ENCODE results near the gene ARHGAP28. TPM values are rescaled to one million over a fixed set of nuclear protein-coding genes. Genes with fewer than 3 reads are reported as not detected.

Gene ARHGAP28
- total RNA-seq, 3 donors from 2014 or later, result 7.3 to 13.0 (median 10.8) TPM

DNA sequence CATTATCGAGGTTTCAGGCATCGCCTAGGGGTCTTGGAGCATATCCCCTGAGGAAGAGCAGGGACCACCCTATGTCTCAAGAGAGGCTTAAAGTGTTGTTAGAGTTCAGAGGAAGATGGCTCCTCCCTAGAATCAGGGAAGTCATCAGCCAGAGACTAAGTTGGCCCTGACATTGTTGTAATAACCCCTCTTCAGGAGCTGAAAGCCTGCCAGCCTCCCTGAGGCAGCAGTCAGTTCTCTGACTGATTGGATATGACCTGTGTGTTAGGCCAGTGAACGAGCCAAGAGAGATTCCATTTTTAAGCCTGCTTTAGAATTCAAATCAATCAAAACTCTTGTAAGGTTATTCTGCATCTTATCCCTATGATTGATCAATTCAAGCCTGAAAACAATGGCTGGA lies 34.9 kb downstream of the ARHGAP28 start:
- Histone ChIP-seq H3K4me3 (no peak overlapping the region), H3K4me1 (no peaks in the 10 kb centered on the region), H3K36me3 (no peaks in the 10 kb centered on the region), H3K27ac (no peak overlapping the region), H3K9me3 (peaks cover 0 to 3% of the 10 kb centered on the region in 2 donors), H3K27me3 (no peaks in the 10 kb centered on the region)
- intact Hi-C loops (cut with DNase I; ENCODE audit: low total_unique reads), result no loop called here
- no peak for DNase-seq (ENCODE audit: low spot score in 2 of 2)
- TF ChIP-seq, protein P1, sequence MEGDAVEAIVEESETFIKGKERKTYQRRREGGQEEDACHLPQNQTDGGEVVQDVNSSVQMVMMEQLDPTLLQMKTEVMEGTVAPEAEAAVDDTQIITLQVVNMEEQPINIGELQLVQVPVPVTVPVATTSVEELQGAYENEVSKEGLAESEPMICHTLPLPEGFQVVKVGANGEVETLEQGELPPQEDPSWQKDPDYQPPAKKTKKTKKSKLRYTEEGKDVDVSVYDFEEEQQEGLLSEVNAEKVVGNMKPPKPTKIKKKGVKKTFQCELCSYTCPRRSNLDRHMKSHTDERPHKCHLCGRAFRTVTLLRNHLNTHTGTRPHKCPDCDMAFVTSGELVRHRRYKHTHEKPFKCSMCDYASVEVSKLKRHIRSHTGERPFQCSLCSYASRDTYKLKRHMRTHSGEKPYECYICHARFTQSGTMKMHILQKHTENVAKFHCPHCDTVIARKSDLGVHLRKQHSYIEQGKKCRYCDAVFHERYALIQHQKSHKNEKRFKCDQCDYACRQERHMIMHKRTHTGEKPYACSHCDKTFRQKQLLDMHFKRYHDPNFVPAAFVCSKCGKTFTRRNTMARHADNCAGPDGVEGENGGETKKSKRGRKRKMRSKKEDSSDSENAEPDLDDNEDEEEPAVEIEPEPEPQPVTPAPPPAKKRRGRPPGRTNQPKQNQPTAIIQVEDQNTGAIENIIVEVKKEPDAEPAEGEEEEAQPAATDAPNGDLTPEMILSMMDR (IDR thresholded peaks at IDR 0.05), result no peak
- TF ChIP-seq POLR2AphosphoS5 (IDR thresholded peaks at IDR 0.05), result no peak
- TF ChIP-seq POLR2A (IDR thresholded peaks at IDR 0.05), result no peak

DNA sequence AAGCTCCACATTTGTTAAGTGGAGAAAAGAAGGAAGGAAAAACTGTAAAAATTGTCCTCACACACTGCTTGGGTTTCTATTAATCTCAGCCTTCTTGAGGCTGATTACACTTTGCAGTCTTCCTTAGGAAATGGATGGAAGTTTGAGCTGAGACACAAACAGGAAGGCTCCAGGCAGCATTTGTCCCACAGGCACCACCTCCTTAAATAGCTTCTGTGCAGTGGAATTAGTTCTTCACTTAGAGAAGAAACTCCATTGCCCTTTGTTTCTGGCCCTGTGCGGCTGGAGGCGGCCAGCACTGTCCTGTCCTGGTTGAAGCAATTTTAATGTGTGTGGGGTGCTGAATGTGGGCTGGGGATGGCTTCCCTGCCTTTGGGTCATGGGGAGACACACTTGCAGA lies 44.3 kb downstream of the ARHGAP28 start:
- H3K27ac ChIP-seq, result peak overlapping the region in 1 of 2 donors; percentile 64
- H3K4me3 ChIP-seq, result peak overlapping the region in 1 of 3 donors; percentile 26
- no peak for DNase-seq (ENCODE audit: low spot score in 2 of 2)
- no peaks in the 10 kb centered on the region for H3K9me3 ChIP-seq
- no peaks in the 10 kb centered on the region for H3K4me1 ChIP-seq
- TF ChIP-seq, protein P1 (IDR thresholded peaks at IDR 0.05), result no peak
- TF ChIP-seq POLR2A (IDR thresholded peaks at IDR 0.05) (no peak), POLR2AphosphoS5 (IDR thresholded peaks at IDR 0.05) (no peak)
- intact Hi-C loops (cut with DNase I; ENCODE audit: low total_unique reads), result no loop called here
- no peaks in the 10 kb centered on the region for H3K36me3 ChIP-seq
- H3K27me3 ChIP-seq, result no peaks in the 10 kb centered on the region

DNA sequence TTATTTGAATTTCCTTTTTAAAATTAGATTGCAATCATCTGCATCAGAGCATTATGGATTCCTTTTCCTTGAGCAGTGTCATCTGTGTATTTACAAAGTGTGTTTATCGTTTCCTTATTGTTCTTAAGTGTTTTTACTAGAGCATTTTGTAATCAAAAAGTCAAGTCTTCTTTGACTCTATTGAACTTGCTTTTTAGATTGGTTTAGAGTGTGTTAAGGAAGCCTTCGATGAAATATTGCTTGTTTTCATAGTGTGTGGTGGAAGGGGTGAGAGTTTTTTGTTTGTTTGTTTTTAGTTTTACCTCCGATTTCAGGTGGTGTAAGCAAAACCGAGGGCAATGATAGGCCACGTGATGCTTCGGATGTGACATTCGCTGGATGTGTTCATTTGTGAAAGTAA lies 45.7 kb downstream of the ARHGAP28 start:
- H3K4me3 ChIP-seq, result no peak overlapping the region
- intact Hi-C loops (cut with DNase I; ENCODE audit: low total_unique reads), result no loop called here
- H3K36me3 ChIP-seq, result no peaks in the 10 kb centered on the region
- H3K27ac ChIP-seq, result peak overlapping the region in 1 of 2 donors; percentile 64
- H3K9me3 ChIP-seq, result no peaks in the 10 kb centered on the region
- DNase-seq (ENCODE audit: low spot score in 2 of 2), result no peak
- TF ChIP-seq POLR2A (IDR thresholded peaks at IDR 0.05) (no peak), POLR2AphosphoS5 (IDR thresholded peaks at IDR 0.05) (no peak)
- TF ChIP-seq, protein P1 (IDR thresholded peaks at IDR 0.05), result no peak
- H3K4me1 ChIP-seq, result no peaks in the 10 kb centered on the region
- H3K27me3 ChIP-seq, result no peaks in the 10 kb centered on the region

DNA sequence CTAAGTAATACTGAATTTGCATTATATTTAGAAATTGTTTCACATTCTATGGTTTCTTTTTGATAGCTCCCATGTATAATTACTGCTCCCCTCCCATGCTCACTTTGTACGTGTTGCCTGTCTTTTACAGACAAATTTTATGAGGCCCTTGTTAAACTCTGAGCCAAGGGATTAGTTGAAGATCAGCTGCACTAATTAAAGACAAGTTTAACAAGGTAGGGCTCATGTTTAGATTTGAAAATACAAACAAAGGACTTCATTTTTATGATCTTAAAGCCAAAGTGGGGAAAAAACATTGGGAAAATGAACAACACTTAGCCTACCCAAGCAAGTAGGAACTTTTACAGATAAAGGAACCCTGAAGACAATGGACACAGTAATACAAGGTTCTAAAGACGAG lies 46.2 kb downstream of the ARHGAP28 start:
- Histone ChIP-seq H3K9me3 (no peaks in the 10 kb centered on the region), H3K36me3 (no peaks in the 10 kb centered on the region), H3K27me3 (no peaks in the 10 kb centered on the region), H3K4me1 (no peaks in the 10 kb centered on the region), H3K4me3 (no peak overlapping the region), H3K27ac (peak overlapping the region in 1 of 2 donors; percentile 64)
- intact Hi-C loops (cut with DNase I; ENCODE audit: low total_unique reads), result no loop called here
- DNase-seq (ENCODE audit: low spot score in 2 of 2), result no peak
- TF ChIP-seq, protein P1 (IDR thresholded peaks at IDR 0.05), result no peak
- TF ChIP-seq POLR2AphosphoS5 (IDR thresholded peaks at IDR 0.05) (no peak), POLR2A (IDR thresholded peaks at IDR 0.05) (no peak)

DNA sequence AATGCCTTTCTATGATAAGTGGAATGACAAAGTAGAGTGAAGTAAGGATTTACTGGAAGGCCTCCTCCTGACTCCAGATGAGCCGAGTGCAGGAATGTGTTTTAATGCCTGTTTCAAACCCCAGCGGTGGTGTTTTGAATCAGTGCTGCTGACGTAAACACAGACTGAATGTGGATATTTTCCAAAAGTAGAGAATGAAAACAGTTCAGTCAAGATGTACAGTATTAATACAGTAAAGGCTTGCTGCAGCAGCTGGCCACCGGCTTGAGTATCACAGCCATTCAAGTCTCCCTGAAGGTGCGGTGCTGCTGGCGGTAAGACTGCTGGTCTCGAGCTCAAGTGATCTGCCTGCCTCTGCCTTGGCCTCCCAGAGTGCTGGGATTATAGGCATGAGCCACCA lies 46.7 kb downstream of the ARHGAP28 start:
- intact Hi-C loops (cut with DNase I; ENCODE audit: low total_unique reads), result no loop called here
- Histone ChIP-seq H3K9me3 (no peaks in the 10 kb centered on the region), H3K27me3 (no peaks in the 10 kb centered on the region), H3K36me3 (no peaks in the 10 kb centered on the region), H3K4me3 (peak overlapping the region in 1 of 3 donors; percentile 21), H3K4me1 (no peaks in the 10 kb centered on the region), H3K27ac (peak overlapping the region in 1 of 2 donors; percentile 64)
- TF ChIP-seq, protein P1 (IDR thresholded peaks at IDR 0.05), result no peak
- TF ChIP-seq POLR2AphosphoS5 (IDR thresholded peaks at IDR 0.05) (no peak), POLR2A (IDR thresholded peaks at IDR 0.05) (no peak)
- no peak for DNase-seq (ENCODE audit: low spot score in 2 of 2)
